ENCODE measurements around the gene POLD2. TPM values are rescaled to one million over a fixed set of nuclear protein-coding genes. Genes with fewer than 3 reads are reported as not detected.

The POLD2 gene
- total and polyA plus RNA-seq, 2 of the 13 experiments (the other 11 are each of a cell fraction or from before 2014, with no cell fraction given) = 87.6 to 95.1 TPM

DNA sequence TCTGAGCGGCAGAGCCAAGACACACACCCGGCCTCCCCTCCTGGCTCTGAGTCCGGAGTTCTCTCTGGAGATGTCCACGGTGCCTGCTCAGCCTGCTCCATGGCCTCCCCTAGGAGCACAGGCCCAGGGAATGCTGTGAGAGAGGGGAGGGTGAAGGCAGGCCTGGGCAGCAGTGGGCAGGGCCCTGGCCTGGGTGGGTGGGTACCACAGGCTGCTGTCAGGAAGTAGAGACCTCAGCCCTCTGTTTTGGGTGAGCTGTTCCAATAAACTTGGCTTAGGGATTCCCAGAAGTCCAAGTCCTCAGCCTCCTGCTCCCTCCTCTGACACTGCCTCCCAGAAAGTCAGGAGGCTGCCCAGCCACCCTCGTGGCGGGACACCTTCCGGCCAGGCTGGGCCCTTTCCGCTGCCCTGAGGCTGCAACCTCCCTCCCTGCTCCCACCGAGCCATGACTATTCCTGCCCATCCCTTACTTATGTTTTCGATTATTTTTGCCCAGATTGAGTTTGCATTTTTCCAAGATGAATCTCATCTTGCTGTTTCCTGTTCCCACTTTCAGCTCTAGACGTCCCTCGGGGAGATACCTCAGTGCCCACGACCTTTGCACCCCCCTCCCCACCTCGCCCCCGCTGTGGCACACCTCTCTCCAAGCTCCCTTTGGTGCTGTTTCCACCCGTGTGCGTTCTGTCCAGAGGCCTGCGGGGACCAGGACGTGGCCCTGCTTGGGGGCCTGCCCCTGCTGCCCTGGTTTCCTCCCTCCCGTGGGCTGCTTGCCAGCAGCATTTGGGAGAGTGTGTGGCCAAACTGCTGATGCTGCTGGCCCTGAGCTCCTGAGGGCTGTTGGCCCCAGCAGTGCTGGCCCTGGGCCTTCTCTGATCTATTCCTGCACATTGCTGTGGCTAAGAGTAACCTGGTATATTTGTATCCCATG lies 35.2 kb downstream of the POLD2 start (continued):
- TF ChIP-seq, protein P1, sequence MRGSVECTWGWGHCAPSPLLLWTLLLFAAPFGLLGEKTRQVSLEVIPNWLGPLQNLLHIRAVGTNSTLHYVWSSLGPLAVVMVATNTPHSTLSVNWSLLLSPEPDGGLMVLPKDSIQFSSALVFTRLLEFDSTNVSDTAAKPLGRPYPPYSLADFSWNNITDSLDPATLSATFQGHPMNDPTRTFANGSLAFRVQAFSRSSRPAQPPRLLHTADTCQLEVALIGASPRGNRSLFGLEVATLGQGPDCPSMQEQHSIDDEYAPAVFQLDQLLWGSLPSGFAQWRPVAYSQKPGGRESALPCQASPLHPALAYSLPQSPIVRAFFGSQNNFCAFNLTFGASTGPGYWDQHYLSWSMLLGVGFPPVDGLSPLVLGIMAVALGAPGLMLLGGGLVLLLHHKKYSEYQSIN (CRISPR knock-in tag; IDR thresholded peaks at IDR 0.05; ENCODE audit: borderline replicate concordance) = no peak
- no peak; the same call in 1 of the 2 replicates for TF ChIP-seq KDM5B (CRISPR knock-in tag; IDR thresholded peaks at IDR 0.05; ENCODE audit: borderline replicate concordance)
- TF ChIP-seq, protein P2, sequence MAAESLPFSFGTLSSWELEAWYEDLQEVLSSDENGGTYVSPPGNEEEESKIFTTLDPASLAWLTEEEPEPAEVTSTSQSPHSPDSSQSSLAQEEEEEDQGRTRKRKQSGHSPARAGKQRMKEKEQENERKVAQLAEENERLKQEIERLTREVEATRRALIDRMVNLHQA (CRISPR knock-in tag; IDR thresholded peaks at IDR 0.05) = no peak
- TF ChIP-seq IKZF1 (IDR thresholded peaks at IDR 0.05) = no peak
- TF ChIP-seq ZNF101 (CRISPR knock-in tag; IDR thresholded peaks at IDR 0.05; ENCODE audit: borderline replicate concordance, low read depth) = no peak
- TF ChIP-seq RFX1 (IDR thresholded peaks at IDR 0.05) = no peak
- TF ChIP-seq HNRNPL (IDR thresholded peaks at IDR 0.05; ENCODE audit: low read depth, low read length) = peak; percentile 83
- TF ChIP-seq, protein P3, sequence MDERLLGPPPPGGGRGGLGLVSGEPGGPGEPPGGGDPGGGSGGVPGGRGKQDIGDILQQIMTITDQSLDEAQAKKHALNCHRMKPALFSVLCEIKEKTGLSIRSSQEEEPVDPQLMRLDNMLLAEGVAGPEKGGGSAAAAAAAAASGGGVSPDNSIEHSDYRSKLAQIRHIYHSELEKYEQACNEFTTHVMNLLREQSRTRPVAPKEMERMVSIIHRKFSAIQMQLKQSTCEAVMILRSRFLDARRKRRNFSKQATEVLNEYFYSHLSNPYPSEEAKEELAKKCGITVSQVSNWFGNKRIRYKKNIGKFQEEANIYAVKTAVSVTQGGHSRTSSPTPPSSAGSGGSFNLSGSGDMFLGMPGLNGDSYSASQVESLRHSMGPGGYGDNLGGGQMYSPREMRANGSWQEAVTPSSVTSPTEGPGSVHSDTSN (CRISPR knock-in tag; IDR thresholded peaks at IDR 0.05) = no peak
- TF ChIP-seq POLR2A (IDR thresholded peaks at IDR 0.05; ENCODE audit: insufficient read depth in 1 of 2, low read depth in 2 of 2, low read length in 2 of 2) = 0 out of 4 replicates have a peak, but pooled peaks of 1 of the 2 experiments have one; percentile 21
- TF ChIP-seq ZNF747 (CRISPR knock-in tag; IDR thresholded peaks at IDR 0.05; ENCODE audit: borderline replicate concordance) = no peak
- TF ChIP-seq ZNF607 (CRISPR knock-in tag; IDR thresholded peaks at IDR 0.05; ENCODE audit: borderline replicate concordance) = no peak
- TF ChIP-seq ZNF780A (CRISPR knock-in tag; IDR thresholded peaks at IDR 0.05) = no peak
- TF ChIP-seq, protein P4, sequence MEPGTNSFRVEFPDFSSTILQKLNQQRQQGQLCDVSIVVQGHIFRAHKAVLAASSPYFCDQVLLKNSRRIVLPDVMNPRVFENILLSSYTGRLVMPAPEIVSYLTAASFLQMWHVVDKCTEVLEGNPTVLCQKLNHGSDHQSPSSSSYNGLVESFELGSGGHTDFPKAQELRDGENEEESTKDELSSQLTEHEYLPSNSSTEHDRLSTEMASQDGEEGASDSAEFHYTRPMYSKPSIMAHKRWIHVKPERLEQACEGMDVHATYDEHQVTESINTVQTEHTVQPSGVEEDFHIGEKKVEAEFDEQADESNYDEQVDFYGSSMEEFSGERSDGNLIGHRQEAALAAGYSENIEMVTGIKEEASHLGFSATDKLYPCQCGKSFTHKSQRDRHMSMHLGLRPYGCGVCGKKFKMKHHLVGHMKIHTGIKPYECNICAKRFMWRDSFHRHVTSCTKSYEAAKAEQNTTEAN (CRISPR knock-in tag; conservative IDR thresholded peaks at IDR 0.05) = 0 out of 2 replicates have a peak, but pooled peaks have one; percentile 38
- no peak for TF ChIP-seq ZNF292 (CRISPR knock-in tag; IDR thresholded peaks at IDR 0.05; ENCODE audit: borderline replicate concordance, low read depth)
- no peak for TF ChIP-seq RBFOX2 (IDR thresholded peaks at IDR 0.05; ENCODE audit: low read depth, low read length)
- no peak; the same call in 1 of the 2 replicates for TF ChIP-seq ZSCAN25 (CRISPR knock-in tag; IDR thresholded peaks at IDR 0.05)
- TF ChIP-seq ZFP36L2 (CRISPR knock-in tag; IDR thresholded peaks at IDR 0.05) = no peak
- TF ChIP-seq MAZ (IDR thresholded peaks at IDR 0.05; ENCODE audit: borderline replicate concordance, low read depth, low read length) = no peak
- no peak for TF ChIP-seq MAZ (CRISPR knock-in tag; IDR thresholded peaks at IDR 0.05; ENCODE audit: low read depth)
- TF ChIP-seq, protein P5, sequence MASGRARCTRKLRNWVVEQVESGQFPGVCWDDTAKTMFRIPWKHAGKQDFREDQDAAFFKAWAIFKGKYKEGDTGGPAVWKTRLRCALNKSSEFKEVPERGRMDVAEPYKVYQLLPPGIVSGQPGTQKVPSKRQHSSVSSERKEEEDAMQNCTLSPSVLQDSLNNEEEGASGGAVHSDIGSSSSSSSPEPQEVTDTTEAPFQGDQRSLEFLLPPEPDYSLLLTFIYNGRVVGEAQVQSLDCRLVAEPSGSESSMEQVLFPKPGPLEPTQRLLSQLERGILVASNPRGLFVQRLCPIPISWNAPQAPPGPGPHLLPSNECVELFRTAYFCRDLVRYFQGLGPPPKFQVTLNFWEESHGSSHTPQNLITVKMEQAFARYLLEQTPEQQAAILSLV (CRISPR knock-in tag; IDR thresholded peaks at IDR 0.05; ENCODE audit: borderline replicate concordance) = no peak
- TF ChIP-seq, protein P6, sequence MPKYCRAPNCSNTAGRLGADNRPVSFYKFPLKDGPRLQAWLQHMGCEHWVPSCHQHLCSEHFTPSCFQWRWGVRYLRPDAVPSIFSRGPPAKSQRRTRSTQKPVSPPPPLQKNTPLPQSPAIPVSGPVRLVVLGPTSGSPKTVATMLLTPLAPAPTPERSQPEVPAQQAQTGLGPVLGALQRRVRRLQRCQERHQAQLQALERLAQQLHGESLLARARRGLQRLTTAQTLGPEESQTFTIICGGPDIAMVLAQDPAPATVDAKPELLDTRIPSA (CRISPR knock-in tag; IDR thresholded peaks at IDR 0.05; ENCODE audit: borderline replicate concordance) = no peak
- no peak for TF ChIP-seq ZNF564 (CRISPR knock-in tag; IDR thresholded peaks at IDR 0.05)
- TF ChIP-seq, protein P7, sequence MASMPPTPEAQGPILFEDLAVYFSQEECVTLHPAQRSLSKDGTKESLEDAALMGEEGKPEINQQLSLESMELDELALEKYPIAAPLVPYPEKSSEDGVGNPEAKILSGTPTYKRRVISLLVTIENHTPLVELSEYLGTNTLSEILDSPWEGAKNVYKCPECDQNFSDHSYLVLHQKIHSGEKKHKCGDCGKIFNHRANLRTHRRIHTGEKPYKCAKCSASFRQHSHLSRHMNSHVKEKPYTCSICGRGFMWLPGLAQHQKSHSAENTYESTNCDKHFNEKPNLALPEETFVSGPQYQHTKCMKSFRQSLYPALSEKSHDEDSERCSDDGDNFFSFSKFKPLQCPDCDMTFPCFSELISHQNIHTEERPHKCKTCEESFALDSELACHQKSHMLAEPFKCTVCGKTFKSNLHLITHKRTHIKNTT (CRISPR knock-in tag; IDR thresholded peaks at IDR 0.05) = no peak
